HCT116 (cell line): ENCODE data around the gene SLC22A5. TPM values are rescaled to one million over a fixed set of nuclear protein-coding genes. Genes with fewer than 3 reads are reported as not detected.
"Not testable (repeated sequence)": the region's sequence is repeated elsewhere in the genome, so short reads cannot be mapped to it uniquely, and the experiment has no call there.

Experiments used
- ATAC-seq: fragments of 200-7000 bp; cut with Tn5 transposase; 2 replicates; pipeline ENCODE4 v1.9.1; 2020; ENCODE audit warnings: mild to moderate bottlenecking, moderate library complexity
- BruUV-seq: library from RNA; stranded (reverse); fragments of 400-500 nt; replicated peaks from 2 replicates; lab custom pipeline; 2021; lab: Mats Ljungman, UMichigan
- CTCF ChIA-PET: fragments of 300-600 bp; sonication (Branson Sonifier 250); formaldehyde crosslinking; loops from one replicate; lab custom pipeline; 2021; ENCODE audit warnings: antibody characterized with exemption; lab: Charles Lee
- POLR2A ChIA-PET: fragments of 300-600, 350-600 bp; sonication (Branson Sonifier 250); formaldehyde crosslinking; loops from one replicate; lab custom pipeline; 2021; ENCODE audit warnings: antibody characterized with exemption; lab: Charles Lee
- RAD21 ChIA-PET, 2 experiments: fragments of 300-600 bp; sonication (Branson Sonifier 250); formaldehyde crosslinking; loops; one replicate each; lab custom pipeline; 2023; ENCODE audit warnings: low total read pairs in 2 of 2; ENCODE audit not compliant: uncharacterized antibody in 2 of 2, unreplicated experiment in 2 of 2, low non-redundant PET in 1 of 2; lab: Charles Lee
- DNase-seq: peaks from one replicate; pipeline ENCODE4 v3.0.0-alpha.2; 2010; ENCODE audit warnings: low read depth, low spot score
- H2AFZ ChIP-seq: fragments of 200-600 bp; shearing (Covaris generic), sonication (generic); 2 replicates; pipeline ENCODE4 v1.6.1; 2017; ENCODE audit warnings: low read depth, mixed run types, mixed read lengths, antibody characterized with exemption, low read length; ENCODE audit not compliant: poor library complexity, severe bottlenecking
- H3K27ac ChIP-seq: 2 replicates; pipeline ENCODE4 v1.5.1; 2012; ENCODE audit warnings: low read depth, low read length
- H3K27me3 ChIP-seq: fragments of 200-600 bp; sonication (generic); 2 replicates; pipeline ENCODE4 v1.6.1; 2016; ENCODE audit warnings: mixed run types, low read length, mixed read lengths; ENCODE audit not compliant: insufficient read depth
- H3K36me3 ChIP-seq, 2 experiments: fragments of 200-500 bp in 1 of 2; fragments of 200-600 bp in 1 of 2; sonication (Bioruptor generic) in 1 of 2; sonication (generic) in 1 of 2; 2 replicates each; pipeline versions ENCODE4 v1.5.1 to v1.6.1; 2014 to 2016; ENCODE audit warnings: low read length in 2 of 2, inconsistent platforms in 1 of 2, mixed read lengths in 1 of 2, mixed run types in 1 of 2; ENCODE audit not compliant: insufficient read depth in 2 of 2, control insufficient read depth in 1 of 2
- H3K4me1 ChIP-seq, 2 experiments: fragments of 200-600 bp in 1 of 2; sonication (generic) in 1 of 2; 2 replicates each; pipeline versions ENCODE4 v1.5.1 to v1.6.1; 2012 to 2017; ENCODE audit warnings: low read length in 2 of 2, inconsistent platforms in 1 of 2, mild to moderate bottlenecking in 1 of 2, mixed read lengths in 1 of 2, mixed run types in 1 of 2, moderate library complexity in 1 of 2; ENCODE audit not compliant: insufficient read depth in 2 of 2, control insufficient read depth in 1 of 2
- H3K4me2 ChIP-seq: fragments of 200-600 bp; sonication (generic); 2 replicates; pipeline ENCODE4 v1.6.1; 2017; ENCODE audit warnings: mixed run types, low read length, mixed read lengths
- H3K4me3 ChIP-seq, 2 experiments: fragments of 200-600 bp in 1 of 2; sonication (generic) in 1 of 2; replicated peaks in 1 of 2; 2 replicates each; pipeline ENCODE4 v1.5.1; 2011 to 2016; ENCODE audit warnings: low read length in 2 of 2, control low read depth in 1 of 2, low read depth in 1 of 2, mild to moderate bottlenecking in 1 of 2, mixed read lengths in 1 of 2, mixed run types in 1 of 2
- H3K79me2 ChIP-seq: fragments of 200-600 bp; sonication (generic); 2 replicates; pipeline ENCODE4 v1.6.1; 2017; ENCODE audit warnings: mild to moderate bottlenecking, mixed run types, low read length, moderate library complexity, mixed read lengths; ENCODE audit not compliant: insufficient read depth
- H3K9ac ChIP-seq: fragments of 200-600 bp; sonication (generic); 2 replicates; pipeline ENCODE4 v1.6.1; 2016; ENCODE audit warnings: low read length, mixed read lengths
- H3K9me2 ChIP-seq: fragments of 200-600 bp; sonication (generic), shearing (Covaris generic); 2 replicates; pipeline ENCODE4 v1.6.1; 2017; ENCODE audit warnings: mixed run types, mild to moderate bottlenecking, moderate library complexity; ENCODE audit not compliant: insufficient read depth
- H3K9me3 ChIP-seq, 2 experiments: fragments of 200-500 bp in 1 of 2; fragments of 200-600 bp in 1 of 2; sonication (Bioruptor generic) in 1 of 2; sonication (generic) in 1 of 2; 2 replicates each; pipeline ENCODE4 v1.6.1; 2014 to 2017; ENCODE audit warnings: low read length in 2 of 2, mixed read lengths in 2 of 2, inconsistent platforms in 1 of 2, low read depth in 1 of 2, mild to moderate bottlenecking in 1 of 2, mixed run types in 1 of 2, moderate library complexity in 1 of 2; ENCODE audit not compliant: control insufficient read depth in 1 of 2, insufficient read depth in 1 of 2
- H4K20me1 ChIP-seq: fragments of 200-600 bp; sonication (generic), shearing (Covaris generic); 2 replicates; pipeline ENCODE4 v1.6.1; 2017; ENCODE audit warnings: mixed run types, mild to moderate bottlenecking, moderate library complexity; ENCODE audit not compliant: insufficient read depth
- REST ChIP-seq: IDR thresholded peaks from 2 replicates; pipeline ENCODE4 v1.6.1; 2012; ENCODE audit warnings: low read depth
- intact Hi-C: fragments of 100-400 bp; cut with micrococcal nuclease; formaldehyde crosslinking; loops from 2 replicates; pipeline ENCODE4 v1.10.0; 2022
- total RNA-seq: library from RNA; stranded (reverse); gene quantifications from one replicate; pipeline ENCODE4 v1.2.1, GENCODE V29; 2021; ENCODE audit not compliant: unreplicated experiment

The SLC22A5 gene
- total RNA-seq, 1 experiment from 2014 or later = 9.9 TPM

GRCh38 chr5:132414634-132415378 is 45.3 kb downstream of the SLC22A5 start (continued):
- no peak for TF ChIP-seq REST

- H3K9me3 ChIP-seq, intact Hi-C loops, H3K27me3 ChIP-seq, BruUV-seq, H4K20me1 ChIP-seq, H3K79me2 ChIP-seq, DNase-seq, H3K9me2 ChIP-seq, H3K36me3 ChIP-seq, ATAC-seq, H2AFZ ChIP-seq: not testable (repeated sequence)
- Histone ChIP-seq H3K4me1 (peaks cover 38 to 81% of the 10 kb centered on the region in 2 experiments), H3K9ac (peak overlapping the region; percentile 51), H3K4me3 (peak overlapping the region in 1 of 2 experiments; percentile 18; a peak in 2 of 4 replicates), H3K27ac (peak overlapping the region; percentile 50; the same call in 1 of the 2 replicates), H3K4me2 (peak overlapping the region; percentile 67)
- ChIA-PET RAD21 (interaction anchor here (1.0 kb wide), 2 partner anchors 28 to 86 kb away, joined by 3 to 6 read pairs; no protein-coding TSS in a partner anchor), CTCF (interaction anchor here (0.7 to 1.8 kb wide), 3 partner anchors 28 to 111 kb away, joined by 3 to 8 read pairs (median 8); no protein-coding TSS in a partner anchor), POLR2A (interaction anchor here (1.2 to 2.5 kb wide), 3 partner anchors 10 to 75 kb away, joined by 3 to 11 read pairs (median 3); partner anchors contain the start of gene IRF1)
Measured at GRCh38 chr5:132415516-132415915, 46.0 kb downstream of the SLC22A5 start.
